Fibroblast of lung (primary cell): ENCODE data around the gene SAE1. TPM values are rescaled to one million over a fixed set of nuclear protein-coding genes. Genes with fewer than 3 reads are reported as not detected.

Experiments
- DNase-seq, 2 donors: peaks; one replicate each; pipeline versions ENCODE4 v3.0.0 to v3.0.0-alpha.2; 2010; ENCODE audit warnings: low read depth in 2 of 2
- H2AFZ ChIP-seq: 2 replicates; pipeline ENCODE4 v1.5.1; 2012; ENCODE audit warnings: low read length, control low read depth, inconsistent platforms
- H3K27ac ChIP-seq: 2 replicates; pipeline ENCODE4 v1.5.1; 2011; ENCODE audit warnings: low read length, control low read depth; ENCODE audit not compliant: insufficient read depth
- H3K27me3 ChIP-seq: 2 replicates; pipeline ENCODE4 v1.5.1; 2011; ENCODE audit warnings: mild to moderate bottlenecking, low read length; ENCODE audit not compliant: control insufficient read depth, insufficient read depth
- H3K36me3 ChIP-seq: 2 replicates; pipeline ENCODE4 v1.5.1; 2011; ENCODE audit warnings: low read length; ENCODE audit not compliant: control insufficient read depth, insufficient read depth
- H3K4me1 ChIP-seq: 2 replicates; pipeline ENCODE4 v1.5.1; 2011; ENCODE audit warnings: low read length; ENCODE audit not compliant: control insufficient read depth, insufficient read depth; ENCODE audit errors: extremely low read depth
- H3K4me2 ChIP-seq: 2 replicates; pipeline ENCODE4 v1.5.1; 2011; ENCODE audit warnings: low read length, control low read depth; ENCODE audit not compliant: insufficient read depth; ENCODE audit errors: extremely low read depth
- H3K4me3 ChIP-seq, 4 experiments: fragments of 200-600 bp in 1 of 4; sonication (generic) in 1 of 4; replicated peaks in 1 of 4; 2 replicates each; pipeline ENCODE4 v1.5.1; 2011 to 2016; ENCODE audit warnings: low read length in 4 of 4, low read depth in 3 of 4, mild to moderate bottlenecking in 3 of 4, control low read depth in 2 of 4, inconsistent platforms in 1 of 4, mixed read lengths in 1 of 4; ENCODE audit not compliant: insufficient read depth in 1 of 4; ENCODE audit errors: control extremely low read depth in 1 of 4
- H3K79me2 ChIP-seq: 2 replicates; pipeline ENCODE4 v1.5.1; 2012; ENCODE audit warnings: mild to moderate bottlenecking, low read length, inconsistent platforms; ENCODE audit not compliant: control insufficient read depth, insufficient read depth
- H3K9ac ChIP-seq: 2 replicates; pipeline ENCODE4 v1.5.1; 2011; ENCODE audit warnings: mild to moderate bottlenecking, low read length, control low read depth; ENCODE audit not compliant: insufficient read depth
- H3K9me3 ChIP-seq: 2 replicates; pipeline ENCODE4 v1.5.1; 2012; ENCODE audit warnings: low read depth, low read length; ENCODE audit not compliant: control insufficient read depth, insufficient read depth
- H4K20me1 ChIP-seq: 2 replicates; pipeline ENCODE4 v1.5.1; 2011; ENCODE audit warnings: low read length; ENCODE audit not compliant: control insufficient read depth, insufficient read depth; ENCODE audit errors: extremely low read depth
- EZH2 ChIP-seq: IDR thresholded peaks from 2 replicates; pipeline ENCODE4 v1.5.1; 2012; ENCODE audit warnings: low read length, control low read depth, mild to moderate bottlenecking; ENCODE audit errors: missing control alignments
- polyA plus RNA-seq, 2 donors: library from polyadenylated mRNA; depleted of rRNA in 1 of 2; stranded (reverse) in 1 of 2; unstranded in 1 of 2; fragments of >200 nt; gene quantifications; 2 replicates each; pipeline ENCODE4 v1.2.1, GENCODE V29; 2011 to 2012; ENCODE audit warnings: missing spikeins in 1 of 2
- total RNA-seq: library from RNA; depleted of rRNA; stranded (reverse); fragments of >200 nt; gene quantifications from 2 replicates; pipeline ENCODE4 v1.2.1, GENCODE V29; 2014
- TF ChIP-seq, protein P1 (sequence below), 2 donors: IDR thresholded peaks in 1 of 2; conservative IDR thresholded peaks in 1 of 2; 1 replicate in 1 of 2; 2 replicates in 1 of 2; pipeline ENCODE4 v1.5.1; 2011 to 2012; ENCODE audit warnings: low read length in 2 of 2, control low read depth in 1 of 2, inconsistent platforms in 1 of 2, low read depth in 1 of 2, mild to moderate bottlenecking in 1 of 2

Gene SAE1
- total and polyA plus RNA-seq, 2 donors (not counting 1 experiment from before 2014, with no cell fraction given), result 97.9 to 152 TPM

DNA sequence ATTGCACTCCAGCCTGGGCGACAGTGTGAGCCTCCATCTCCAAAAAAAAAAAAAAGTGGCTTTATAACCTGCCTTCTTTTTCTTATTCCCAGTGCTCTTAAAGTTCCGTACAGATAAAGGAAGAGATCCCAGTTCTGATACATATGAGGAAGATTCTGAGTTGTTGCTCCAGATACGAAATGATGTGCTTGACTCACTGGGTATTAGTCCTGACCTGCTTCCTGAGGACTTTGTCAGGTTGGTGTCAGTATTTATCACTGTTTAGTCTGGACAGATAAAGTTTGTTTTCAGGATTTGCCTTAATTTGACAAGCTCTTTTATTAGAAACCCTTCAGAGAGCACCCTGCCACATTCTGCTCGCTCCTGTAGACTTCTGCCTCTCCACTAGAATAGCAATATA lies 66.5 kb downstream of the SAE1 start:
- Histone ChIP-seq H4K20me1 (no peaks in the 10 kb centered on the region), H3K4me3 (no peak overlapping the region), H3K79me2 (peaks cover under 1% of the 10 kb centered on the region), H3K9ac (no peak overlapping the region), H3K27me3 (no peaks in the 10 kb centered on the region), H3K36me3 (peaks cover 10% of the 10 kb centered on the region), H3K4me2 (no peak overlapping the region), H3K27ac (no peak overlapping the region), H2AFZ (no peak overlapping the region), H3K4me1 (no peaks in the 10 kb centered on the region), H3K9me3 (no peaks in the 10 kb centered on the region)
- DNase-seq, result no peak
- no peak for TF ChIP-seq EZH2
- TF ChIP-seq, protein P1, sequence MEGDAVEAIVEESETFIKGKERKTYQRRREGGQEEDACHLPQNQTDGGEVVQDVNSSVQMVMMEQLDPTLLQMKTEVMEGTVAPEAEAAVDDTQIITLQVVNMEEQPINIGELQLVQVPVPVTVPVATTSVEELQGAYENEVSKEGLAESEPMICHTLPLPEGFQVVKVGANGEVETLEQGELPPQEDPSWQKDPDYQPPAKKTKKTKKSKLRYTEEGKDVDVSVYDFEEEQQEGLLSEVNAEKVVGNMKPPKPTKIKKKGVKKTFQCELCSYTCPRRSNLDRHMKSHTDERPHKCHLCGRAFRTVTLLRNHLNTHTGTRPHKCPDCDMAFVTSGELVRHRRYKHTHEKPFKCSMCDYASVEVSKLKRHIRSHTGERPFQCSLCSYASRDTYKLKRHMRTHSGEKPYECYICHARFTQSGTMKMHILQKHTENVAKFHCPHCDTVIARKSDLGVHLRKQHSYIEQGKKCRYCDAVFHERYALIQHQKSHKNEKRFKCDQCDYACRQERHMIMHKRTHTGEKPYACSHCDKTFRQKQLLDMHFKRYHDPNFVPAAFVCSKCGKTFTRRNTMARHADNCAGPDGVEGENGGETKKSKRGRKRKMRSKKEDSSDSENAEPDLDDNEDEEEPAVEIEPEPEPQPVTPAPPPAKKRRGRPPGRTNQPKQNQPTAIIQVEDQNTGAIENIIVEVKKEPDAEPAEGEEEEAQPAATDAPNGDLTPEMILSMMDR (conservative IDR thresholded peaks at IDR 0.05 in 1 of 2, IDR thresholded peaks at IDR 0.05 in 1 of 2; ENCODE audit: low read depth in 1 of 2, low read length in 2 of 2), result no peak

DNA sequence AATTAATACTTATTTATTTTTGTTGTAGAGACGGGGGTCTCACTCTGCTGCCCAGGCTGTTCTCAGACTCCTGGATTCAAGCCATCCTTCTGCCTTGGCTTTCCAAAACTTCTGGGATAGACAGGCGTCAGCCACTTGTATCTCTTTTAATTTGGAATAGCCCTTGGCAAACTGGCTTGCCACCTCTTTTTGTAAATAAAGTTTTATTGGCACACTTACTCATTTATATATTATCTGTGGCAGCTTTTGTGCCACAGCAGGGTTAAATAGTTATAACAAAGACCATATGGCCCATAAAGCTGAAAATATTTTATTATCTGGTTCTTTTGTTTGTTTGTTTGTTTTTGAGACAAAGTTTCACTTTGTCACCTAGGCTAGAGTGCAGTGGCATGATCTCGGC lies 69.9 kb downstream of the SAE1 start:
- Histone ChIP-seq H4K20me1 (no peaks in the 10 kb centered on the region), H3K27me3 (no peaks in the 10 kb centered on the region), H3K79me2 (no peaks in the 10 kb centered on the region), H3K9me3 (no peaks in the 10 kb centered on the region), H3K4me1 (no peaks in the 10 kb centered on the region), H2AFZ (no peak overlapping the region), H3K9ac (no peak overlapping the region), H3K27ac (no peak overlapping the region), H3K36me3 (peaks cover 13% of the 10 kb centered on the region), H3K4me3 (no peak overlapping the region), H3K4me2 (no peak overlapping the region)
- no peak for DNase-seq
- no peak for TF ChIP-seq EZH2
- TF ChIP-seq, protein P1 (conservative IDR thresholded peaks at IDR 0.05 in 1 of 2, IDR thresholded peaks at IDR 0.05 in 1 of 2; ENCODE audit: low read depth in 1 of 2, low read length in 2 of 2), result no peak

DNA sequence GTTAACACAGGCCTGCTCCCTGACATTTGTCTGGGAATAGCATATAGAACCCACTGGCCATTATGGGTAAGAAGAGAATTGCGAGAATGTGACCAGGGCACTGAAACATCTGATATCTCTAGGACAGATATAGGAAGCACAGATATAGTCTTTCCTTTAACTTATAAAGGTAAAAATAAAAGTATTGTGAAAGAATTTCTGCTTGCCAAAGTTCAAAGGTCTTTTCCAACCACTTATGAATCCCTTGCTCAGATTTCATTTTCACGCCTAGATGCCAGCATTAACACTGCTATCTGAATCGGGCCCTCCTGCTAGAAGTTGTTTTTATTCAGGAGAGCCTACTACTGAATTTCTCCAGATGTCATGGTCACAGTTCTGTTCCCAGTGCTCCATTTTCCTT lies 72.6 kb downstream of the SAE1 start:
- peaks cover 12% of the 10 kb centered on the region for H3K36me3 ChIP-seq
- H3K27ac ChIP-seq, result no peak overlapping the region
- H3K4me1 ChIP-seq, result no peaks in the 10 kb centered on the region
- no peaks in the 10 kb centered on the region for H3K27me3 ChIP-seq
- H3K9me3 ChIP-seq, result no peaks in the 10 kb centered on the region
- no peak for DNase-seq
- H3K4me3 ChIP-seq, result no peak overlapping the region
- TF ChIP-seq, protein P1 (conservative IDR thresholded peaks at IDR 0.05 in 1 of 2, IDR thresholded peaks at IDR 0.05 in 1 of 2; ENCODE audit: low read depth in 1 of 2, low read length in 2 of 2), result no peak
- no peak for TF ChIP-seq EZH2
- no peaks in the 10 kb centered on the region for H4K20me1 ChIP-seq
- no peak overlapping the region for H2AFZ ChIP-seq
- H3K4me2 ChIP-seq, result no peak overlapping the region
- no peak overlapping the region for H3K9ac ChIP-seq
- no peaks in the 10 kb centered on the region for H3K79me2 ChIP-seq
